Activated gamma-delta T cell treated with anti-CD3 and anti-CD28 coated beads, Interleukin-2, amount 50 U/mL, for 16 hours (primary cell): Measurements from ENCODE around the gene AP1G1.
"Not testable (repeated sequence)": the region's sequence is repeated elsewhere in the genome, so short reads cannot be mapped to it uniquely, and the experiment has no call there.

Experiments used
- DNase-seq: peaks from one replicate; pipeline ENCODE4 v3.0.0-alpha.2; 2020; ENCODE audit warnings: low read depth

The AP1G1 gene

DNA sequence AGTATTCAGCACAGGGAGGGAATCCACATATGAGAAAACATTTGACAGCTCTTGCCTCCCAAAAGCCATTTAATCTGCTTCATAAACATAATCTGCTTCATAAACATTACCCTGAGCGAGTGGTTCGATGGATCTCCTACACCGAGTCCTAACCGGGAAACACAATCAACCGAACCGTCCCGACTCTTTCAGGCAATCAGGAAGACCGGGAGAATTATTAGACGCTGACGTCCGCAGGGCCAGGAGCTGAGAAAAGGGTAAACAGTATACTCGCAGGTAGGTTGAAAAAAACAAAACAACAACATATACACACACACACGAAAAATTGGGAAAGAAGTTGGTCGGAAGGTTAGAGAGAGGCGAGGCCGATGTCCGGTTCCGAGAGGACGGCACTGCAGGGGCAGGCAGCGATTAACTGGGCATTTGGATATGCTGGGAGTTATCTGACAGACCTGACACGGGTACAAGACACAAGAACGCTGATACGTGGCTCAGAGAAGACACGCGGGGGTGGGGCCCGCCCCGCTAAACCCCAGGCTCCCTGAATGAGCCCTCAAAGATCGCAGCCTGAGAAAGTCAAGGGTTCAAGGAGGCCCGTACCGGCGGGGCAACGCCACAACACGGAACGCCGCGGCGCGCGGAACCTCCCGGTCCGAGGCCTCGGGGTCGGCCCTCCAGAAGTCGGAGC lies 585 bp downstream of the AP1G1 start:
- DNase-seq = peak; percentile 21

DNA sequence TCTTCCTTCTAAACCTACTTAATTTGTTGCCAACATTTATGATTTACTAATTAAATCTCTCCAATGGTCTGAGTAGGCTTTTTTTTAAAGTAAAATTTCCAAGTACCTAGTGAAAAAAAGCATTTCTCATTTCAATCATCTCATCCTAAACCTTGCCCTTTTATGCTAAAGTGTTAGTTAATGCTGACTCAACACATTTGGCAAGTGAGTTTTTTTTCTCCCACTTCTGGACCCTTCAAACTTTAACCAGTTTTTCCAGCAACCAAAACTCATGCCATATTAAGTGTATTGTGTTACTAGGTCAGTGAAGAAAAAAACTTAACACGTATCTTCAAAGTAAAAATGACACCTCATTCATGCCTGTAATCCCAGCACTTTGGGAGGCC lies 5.3 kb downstream of the AP1G1 start:
- no peak for DNase-seq

DNA sequence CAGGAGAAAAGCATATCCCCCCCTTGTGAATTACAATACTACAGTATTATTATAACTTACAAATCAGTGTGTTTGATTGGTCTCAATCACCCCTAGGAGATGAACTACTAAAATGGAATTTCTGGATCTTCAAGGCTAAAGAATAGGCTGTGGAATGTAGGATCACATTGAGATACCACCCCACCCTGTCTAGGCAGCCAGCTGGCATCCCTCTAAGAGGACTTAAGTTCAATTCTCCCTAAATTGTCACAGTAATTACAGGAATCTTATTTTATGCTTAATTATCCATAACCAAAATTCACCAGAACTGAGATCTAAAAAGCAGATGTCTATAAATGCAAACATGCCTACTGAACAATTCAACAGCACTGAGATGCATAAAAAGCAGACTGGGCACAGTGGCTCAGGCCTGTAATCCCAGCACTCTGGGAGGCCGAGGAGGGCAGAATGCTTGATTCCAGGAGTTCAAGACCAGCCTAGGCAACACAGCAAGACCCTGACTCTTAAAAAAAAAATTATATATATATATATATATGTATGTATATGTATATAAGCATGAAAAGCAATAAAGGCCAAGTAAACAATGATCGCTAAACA lies 12.0 kb downstream of the AP1G1 start:
- DNase-seq = no peak

DNA sequence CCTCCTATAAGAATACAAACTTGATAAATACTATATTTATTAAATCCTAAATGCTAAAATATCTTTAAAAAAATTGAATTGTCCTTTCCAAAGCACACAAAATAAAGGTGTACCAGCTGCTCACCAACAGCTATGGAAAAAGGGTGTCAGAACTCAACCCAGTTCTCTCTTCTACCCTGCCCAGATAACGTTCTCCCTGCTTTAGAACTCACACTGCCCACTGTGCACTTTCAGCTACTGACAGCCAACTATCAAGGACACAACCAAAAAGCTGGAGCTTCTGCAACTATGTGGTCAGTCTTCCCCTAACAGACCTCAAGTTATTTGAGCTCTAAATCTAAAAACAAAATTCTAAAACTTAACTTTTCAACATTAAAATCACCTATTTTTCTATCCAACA lies 13.7 kb downstream of the AP1G1 start:
- DNase-seq = no peak

DNA sequence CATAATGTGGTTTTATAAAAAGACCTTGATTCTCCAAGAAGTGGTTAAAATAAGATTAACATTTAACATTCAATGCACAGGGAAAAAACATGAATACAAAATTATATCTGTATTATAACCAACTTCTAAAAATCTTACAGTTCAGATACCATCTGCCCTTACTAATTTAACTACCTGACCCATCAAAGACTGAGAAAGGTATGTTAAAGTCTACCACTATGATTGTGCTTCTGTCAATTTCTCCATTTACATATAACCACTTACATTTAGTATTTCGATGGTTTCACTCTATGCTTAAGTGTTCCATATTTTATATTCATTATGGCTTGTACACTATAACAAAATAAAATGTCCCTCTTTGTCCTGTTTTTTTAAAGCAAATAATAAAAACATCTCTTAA lies 14.6 kb downstream of the AP1G1 start:
- DNase-seq = no peak

DNA sequence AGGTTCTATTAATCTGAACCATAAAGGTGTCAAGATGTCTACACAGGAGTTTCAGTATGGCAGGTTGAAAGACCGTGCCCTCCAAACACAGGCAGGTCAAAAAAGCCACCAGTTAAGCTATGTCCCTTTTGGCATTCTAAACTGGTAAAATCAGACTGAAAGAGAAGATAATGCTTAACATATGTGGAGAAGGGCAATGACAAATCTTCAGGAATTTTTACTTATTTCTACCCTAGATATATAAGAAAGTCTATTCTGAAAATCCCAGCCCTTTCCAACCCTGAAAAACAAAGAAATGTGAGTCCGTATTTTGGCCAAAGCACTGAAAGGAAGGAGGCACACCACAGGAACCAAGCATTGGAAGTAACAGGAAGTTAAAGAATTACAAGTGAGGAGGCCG lies 16.5 kb downstream of the AP1G1 start:
- DNase-seq = no peak

DNA sequence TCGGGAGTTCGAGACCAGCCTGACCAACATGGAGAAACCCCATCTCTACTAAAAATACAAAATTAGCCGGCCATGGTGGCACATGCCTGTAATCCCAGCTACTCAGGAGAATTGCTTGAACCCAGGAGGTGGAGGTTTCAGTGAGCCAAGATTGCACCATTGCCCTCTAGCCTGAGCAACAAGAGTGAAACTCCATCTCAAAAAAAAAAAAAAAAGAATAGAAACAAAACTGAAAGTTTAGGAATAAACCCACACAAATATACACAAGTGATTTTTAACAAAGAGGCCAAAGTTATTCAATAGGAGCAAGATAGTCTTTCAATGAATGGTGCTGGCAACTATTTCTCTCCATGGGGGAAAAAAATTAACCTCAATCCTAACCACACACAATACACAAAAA lies 18.3 kb downstream of the AP1G1 start:
- not testable (repeated sequence) for DNase-seq

DNA sequence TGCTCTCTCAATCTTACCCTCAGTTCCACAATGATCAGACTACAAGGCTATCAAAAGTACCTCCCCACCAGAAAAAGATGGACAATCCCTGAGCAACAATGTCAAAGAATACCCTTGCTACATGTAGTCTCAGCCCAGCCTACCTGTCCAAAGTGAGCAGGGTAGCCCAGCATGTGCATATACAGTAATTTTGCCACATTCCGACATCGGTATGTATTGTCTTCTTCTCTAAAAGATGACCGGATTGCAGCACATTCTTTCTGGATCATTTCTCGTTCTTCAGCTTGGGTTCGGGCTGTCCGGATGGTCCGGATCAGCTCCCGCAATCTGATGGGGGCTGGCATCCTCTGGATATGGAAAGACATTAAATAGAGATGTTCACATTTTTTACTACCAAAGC lies 19.5 kb downstream of the AP1G1 start:
- DNase-seq = no peak

DNA sequence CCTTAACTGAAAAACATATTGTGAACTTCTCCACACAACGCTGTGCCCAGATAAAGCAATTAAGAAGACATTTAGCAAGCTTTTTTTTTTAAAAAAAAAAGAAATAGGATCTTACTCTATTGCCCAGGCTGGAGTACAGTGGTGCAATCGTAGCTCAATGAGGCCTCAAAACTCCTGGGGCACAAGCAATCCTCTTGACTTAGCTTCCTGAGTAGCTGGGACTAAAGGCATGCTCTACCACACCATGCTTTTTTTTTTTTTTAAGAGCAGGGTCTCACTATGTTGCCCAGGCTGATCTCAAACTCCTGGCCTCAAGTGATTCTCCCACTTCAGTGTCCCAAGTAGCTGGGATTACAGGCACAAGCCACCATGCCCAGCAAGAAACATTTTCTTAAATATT lies 20.1 kb downstream of the AP1G1 start:
- DNase-seq = no peak

DNA sequence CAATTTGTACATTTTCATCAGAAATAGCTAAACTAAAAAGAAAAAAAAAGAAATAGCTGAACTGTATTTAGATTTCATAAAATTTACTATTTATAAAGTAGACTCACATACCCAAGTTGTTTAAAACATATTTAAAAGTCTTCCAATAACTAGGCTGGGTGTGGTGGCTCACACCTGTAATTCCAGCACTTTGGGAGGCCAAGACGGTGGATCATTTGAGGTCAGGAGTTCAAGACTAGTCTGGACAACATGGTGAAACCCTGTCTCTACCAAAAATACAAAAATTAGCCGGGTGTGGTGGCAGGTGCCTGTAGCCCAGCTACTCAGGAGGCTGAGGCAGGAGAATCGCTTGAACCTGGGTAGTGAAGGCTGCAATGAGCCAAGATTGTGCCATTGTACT lies 23.5 kb downstream of the AP1G1 start:
- DNase-seq = not testable (repeated sequence)

DNA sequence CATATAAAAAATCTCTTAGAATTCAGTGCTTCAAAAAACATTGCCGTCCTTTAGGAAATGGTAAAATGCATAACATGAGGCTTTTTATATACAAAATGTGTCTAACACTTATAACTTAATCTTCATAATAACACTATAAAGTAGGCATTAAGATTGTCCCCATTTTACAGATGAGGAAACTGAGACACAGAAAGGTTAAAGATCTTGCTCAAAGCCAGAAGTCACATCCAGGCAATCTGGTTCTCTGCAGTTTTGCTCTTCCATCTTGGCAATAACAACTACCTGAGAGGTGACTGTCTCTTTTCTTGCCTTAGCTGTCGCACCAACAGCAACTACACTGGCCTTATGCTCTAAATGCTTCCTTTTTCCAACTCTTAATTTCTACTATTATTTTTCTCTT lies 24.5 kb downstream of the AP1G1 start:
- no peak for DNase-seq

DNA sequence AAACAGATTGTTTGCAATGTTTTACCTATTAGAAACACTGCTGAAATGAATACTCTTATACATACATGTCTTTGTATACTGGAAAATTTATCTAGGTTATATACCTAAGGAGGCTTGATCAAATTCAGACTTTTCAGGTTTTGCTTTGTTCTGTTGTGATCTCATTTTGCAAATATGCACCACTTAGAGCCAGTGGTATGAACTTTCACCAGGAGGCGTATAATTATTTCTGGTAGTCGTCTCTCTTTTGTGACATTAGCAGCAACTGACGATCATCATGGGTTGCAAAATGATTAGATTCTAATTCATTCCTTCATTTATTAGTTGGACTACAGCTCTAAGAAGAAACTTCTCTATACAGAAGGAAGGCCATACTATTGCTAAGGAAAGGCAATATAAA lies 26.9 kb downstream of the AP1G1 start:
- DNase-seq = no peak

DNA sequence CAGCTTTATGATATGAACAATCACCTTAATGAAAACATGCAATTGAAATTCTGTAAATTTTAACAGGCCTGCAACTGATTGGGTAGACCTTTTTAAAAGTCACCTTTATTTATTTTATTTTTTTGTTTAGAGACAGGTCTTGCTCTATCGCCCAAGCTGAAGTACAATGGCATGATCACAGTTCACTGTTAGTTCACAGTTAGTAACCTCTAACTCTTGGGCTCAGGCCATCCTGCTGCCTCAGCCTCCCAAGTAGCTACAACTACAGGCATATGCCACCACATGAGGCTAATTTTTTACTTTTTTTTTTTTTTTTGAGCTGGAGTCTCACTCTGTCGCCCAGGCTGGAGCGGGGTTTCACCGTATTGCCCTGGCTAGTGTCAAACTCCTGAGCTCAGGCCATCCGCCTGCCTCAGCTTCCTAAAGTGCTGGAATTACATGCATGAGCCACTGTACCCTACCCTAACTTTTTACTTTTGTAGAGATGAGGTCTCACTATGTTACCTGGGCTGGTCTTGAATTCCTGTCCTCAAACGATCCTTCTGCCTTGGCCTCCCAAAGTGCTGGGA lies 28.0 kb downstream of the AP1G1 start:
- no peak for DNase-seq

DNA sequence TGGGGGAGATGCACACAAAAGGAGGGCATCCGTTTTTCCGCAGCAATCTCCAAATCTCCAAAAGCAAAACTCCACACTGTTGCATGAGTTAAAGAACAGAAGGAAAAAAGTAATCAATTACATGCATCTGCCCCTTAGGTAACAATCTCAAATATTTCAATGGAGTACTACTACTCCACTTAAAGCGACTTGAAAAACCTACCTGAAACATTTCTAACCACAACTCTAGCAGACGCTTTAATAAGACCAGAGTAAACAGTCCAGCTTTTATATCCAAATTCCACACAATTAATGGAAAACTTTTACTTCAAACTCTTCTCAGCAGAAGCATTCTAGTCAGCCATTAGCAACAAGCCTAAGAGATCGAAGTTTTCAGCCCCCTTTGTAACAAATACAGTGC lies 29.9 kb downstream of the AP1G1 start:
- DNase-seq = no peak

DNA sequence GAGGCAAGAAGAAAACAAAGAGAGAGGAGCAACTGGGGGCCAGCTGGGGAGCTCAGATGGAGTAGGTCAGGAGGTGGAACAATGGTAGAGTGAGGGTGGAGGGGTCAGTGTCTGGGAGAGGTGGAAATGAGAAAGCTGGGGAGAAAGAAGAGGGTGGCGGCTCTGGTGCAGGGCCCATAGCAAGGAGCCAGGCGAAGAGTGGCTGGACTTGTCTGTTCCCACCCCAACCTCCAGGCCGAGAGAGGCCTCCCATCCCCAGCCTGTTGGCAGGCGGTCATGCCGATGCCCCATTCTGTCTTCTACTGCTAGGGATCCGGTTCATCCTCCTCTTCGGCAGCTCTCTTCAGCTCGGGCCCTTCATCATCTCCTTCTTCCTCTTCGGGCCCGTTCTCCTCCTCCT lies 31.3 kb downstream of the AP1G1 start:
- DNase-seq = no peak

DNA sequence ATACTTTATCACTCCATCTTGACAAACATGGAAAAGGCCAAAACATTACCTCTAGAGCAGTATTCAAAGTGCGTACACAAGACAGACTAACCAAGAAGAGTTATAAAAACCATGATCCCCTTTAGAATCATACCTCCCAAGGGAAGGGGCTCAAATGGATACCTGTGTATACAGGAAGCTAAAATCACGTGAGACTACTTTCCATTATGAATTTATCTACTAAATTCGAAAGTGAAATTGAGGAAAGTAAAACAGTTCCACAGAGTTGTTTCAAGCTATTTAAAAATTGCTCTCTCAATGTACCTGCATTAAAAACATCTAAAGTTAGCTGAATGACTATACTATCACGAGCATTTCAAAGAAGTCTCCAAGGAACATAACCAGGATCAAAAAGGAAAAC lies 32.7 kb downstream of the AP1G1 start:
- DNase-seq = no peak

DNA sequence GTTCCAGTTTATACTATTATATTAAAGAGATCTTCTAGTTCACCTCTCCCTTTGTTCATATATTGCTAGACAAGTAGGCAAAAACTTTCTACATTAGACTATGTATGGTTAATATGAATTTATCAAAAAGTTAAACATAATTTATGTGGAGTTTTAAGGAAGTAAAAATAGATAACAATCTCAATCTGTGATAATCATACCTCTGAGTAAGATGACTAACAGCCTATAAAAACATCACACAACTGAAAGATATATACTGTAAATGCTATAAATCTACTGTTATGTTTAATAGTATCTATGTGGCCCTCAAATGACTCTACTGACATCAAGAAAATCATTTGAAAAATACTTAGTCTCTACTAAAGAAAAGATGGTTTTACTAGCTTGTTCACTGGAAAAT lies 37.1 kb downstream of the AP1G1 start:
- DNase-seq = no peak

DNA sequence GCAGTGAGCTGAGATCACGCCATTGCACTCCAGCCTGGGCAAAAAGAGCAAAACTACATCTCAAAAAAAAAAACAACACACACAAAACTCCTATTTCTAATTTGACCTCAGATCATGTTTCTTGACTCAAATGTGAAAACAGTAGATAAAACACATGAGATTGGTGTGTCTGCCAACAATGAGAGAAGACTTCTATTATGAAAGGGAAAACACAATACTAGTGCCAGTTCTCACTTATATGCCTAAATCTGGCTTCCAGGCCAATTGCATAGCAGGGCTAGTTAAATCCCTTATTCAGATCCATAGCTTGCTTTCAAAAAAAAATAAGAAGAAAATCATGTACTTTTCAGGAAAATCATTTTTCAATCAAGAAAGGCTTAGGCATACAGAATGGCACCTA lies 39.4 kb downstream of the AP1G1 start:
- no peak for DNase-seq

DNA sequence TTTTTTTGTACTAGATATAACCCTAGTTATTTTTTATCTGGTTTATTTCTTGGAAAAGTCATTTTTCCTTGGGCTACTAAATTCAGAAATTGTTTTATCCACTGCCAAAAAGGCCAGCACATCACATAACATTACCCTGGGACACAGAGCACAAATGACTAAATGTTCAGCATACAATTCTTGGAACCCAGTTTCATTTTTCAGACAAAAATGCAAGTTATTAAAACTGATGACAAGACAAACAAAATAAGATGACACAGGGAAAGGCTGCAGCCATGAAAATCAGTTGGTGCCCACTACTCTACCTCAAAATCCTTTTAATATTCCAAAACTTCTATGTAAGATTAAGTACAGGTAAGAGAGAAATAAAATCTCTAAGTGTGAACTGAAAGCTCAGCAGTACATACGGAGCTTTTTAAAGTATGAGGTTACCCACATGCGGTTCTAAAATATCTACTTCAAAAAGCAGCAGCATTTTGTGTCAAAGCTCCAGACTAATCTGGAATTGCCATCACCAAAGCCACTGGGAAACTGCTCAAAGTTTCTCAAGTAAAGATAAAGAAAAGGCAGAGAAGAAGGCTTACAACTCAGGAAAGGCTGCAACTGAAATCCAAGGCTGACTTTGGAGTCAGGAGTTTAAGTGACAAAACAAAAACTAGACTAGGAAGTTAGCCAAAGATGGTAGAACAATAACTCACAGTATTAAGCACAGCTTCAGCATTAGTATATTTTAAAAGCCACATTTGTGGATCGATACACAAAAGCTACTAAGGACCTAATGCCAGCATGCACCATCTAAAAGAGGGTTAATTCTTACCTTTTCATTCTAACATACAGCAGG lies 41.4 kb downstream of the AP1G1 start:
- no peak for DNase-seq

DNA sequence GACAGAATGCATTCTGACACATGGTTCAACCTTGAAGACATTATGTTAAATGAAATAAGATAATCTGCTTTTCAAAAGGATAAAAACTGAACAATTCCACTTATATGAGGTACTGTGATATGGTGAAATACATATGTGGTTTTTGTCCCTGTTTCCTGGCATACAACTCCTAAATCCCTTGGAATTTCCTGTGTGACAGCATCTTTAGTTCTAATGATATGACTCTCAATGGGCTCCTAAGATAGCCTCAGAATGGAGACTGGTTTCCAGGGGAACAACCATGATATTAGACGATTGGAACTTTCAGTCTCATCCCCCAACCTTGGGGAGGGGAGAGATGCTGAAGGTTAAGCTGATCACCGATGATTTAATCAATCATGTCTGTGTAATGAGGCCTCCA lies 46.4 kb downstream of the AP1G1 start:
- DNase-seq = no peak

DNA sequence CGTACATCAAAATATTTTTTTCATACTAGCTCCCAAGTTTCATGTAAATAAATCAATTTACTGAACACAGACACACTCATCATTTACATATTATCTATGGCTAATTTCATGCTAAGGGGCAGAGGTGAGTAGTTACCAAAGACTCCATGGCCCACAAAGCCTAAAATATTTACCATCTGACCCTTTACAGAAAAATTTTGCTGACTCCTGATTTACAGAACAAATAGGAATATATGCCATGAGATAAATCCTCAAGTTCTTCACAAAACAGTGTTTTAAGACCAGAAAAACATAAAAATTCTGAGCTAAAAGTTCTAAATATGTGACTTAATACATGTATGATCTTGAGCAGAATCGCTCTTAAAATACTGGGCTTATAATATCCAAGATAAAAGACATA lies 47.5 kb downstream of the AP1G1 start:
- DNase-seq = no peak

DNA sequence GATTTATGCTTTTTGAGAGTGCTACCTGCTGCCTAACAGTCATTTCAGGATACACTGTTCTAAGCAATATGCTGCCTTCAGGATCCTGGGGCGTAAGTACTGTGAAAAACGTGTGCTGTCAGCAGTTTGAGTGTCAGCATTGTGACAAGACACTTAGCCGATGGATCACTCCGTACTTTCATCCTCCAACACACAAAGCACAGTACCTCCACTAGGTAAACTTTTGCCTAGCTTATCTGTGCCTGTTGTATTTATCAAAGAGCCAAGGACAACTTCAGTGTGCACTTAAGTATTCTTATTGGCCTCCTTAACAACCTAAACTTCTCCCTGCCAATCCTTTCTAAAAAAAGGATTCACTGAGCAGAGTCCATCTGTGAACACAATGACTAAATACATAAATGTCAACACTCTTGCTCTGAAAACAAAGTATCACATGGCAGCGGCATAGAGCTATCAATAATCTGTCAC lies 50.3 kb downstream of the AP1G1 start:
- no peak for DNase-seq

DNA sequence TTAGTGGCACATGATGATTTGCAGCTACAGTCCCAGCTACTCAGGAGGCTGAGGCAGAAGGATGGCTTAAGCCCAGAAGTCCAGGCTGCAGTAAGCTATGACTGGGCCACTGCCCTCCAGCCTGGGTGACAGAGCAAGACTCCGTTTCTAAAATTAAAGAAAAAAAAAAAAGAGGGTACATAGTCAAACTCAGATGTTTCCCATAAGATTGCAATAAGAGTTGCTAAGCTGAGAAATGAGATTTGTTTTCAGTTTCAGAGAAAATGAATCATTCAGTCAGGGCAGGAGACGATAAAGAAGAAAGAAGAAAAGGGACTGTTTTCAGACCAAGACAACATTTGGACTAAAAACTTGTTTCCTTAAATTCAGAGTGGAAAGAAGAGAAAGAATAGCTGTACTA lies 54.0 kb downstream of the AP1G1 start:
- no peak for DNase-seq
